Esophagus muscularis mucosa (tissue), 3 donors: ENCODE results near the gene SAE1.

Experiments used
- POLR2A ChIP-seq: fragments of 450-650 bp; IDR thresholded peaks from one replicate; pipeline ENCODE4 v1.6.1; 2017; ENCODE audit warnings: antibody characterized with exemption, moderate library complexity, mild to moderate bottlenecking, low read depth
- POLR2AphosphoS5 ChIP-seq, 2 donors: sonication (generic); formaldehyde crosslinking; IDR thresholded peaks; one replicate each; pipeline ENCODE4 v1.6.1; 2017; ENCODE audit warnings: antibody characterized with exemption in 2 of 2
- TF ChIP-seq, protein P1 (sequence below), 3 experiments: fragments of 200-600 bp in 2 of 3; fragments of 450-650 bp in 1 of 3; sonication (generic) in 2 of 3; IDR thresholded peaks; one replicate each; pipeline ENCODE4 v1.5.1; 2017 to 2019; ENCODE audit warnings: antibody characterized with exemption in 3 of 3, mild to moderate bottlenecking in 2 of 3, moderate library complexity in 1 of 3

GRCh38 chr19:47230921-47231214 is 100.2 kb downstream of the SAE1 start, which contains the start of gene BBC3:
- TF ChIP-seq POLR2A (no peak), POLR2AphosphoS5 (IDR thresholded peaks at IDR 0.05) (no peak)
- TF ChIP-seq, protein P1, sequence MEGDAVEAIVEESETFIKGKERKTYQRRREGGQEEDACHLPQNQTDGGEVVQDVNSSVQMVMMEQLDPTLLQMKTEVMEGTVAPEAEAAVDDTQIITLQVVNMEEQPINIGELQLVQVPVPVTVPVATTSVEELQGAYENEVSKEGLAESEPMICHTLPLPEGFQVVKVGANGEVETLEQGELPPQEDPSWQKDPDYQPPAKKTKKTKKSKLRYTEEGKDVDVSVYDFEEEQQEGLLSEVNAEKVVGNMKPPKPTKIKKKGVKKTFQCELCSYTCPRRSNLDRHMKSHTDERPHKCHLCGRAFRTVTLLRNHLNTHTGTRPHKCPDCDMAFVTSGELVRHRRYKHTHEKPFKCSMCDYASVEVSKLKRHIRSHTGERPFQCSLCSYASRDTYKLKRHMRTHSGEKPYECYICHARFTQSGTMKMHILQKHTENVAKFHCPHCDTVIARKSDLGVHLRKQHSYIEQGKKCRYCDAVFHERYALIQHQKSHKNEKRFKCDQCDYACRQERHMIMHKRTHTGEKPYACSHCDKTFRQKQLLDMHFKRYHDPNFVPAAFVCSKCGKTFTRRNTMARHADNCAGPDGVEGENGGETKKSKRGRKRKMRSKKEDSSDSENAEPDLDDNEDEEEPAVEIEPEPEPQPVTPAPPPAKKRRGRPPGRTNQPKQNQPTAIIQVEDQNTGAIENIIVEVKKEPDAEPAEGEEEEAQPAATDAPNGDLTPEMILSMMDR (IDR thresholded peaks at IDR 0.05) = no peak
